ENCODE results near the gene ACAT1.
A peak's percentile ranks its signal among the peaks of the same experiment; 100 is the strongest.
"Not testable (repeated sequence)": the region's sequence is repeated elsewhere in the genome, so short reads cannot be mapped to it uniquely, and the experiment has no call there.

ACAT1 gene

GRCh38 chr11:108147150-108147549, 25.8 kb downstream of the ACAT1 start:
- FAIRE-seq = no peak

GRCh38 chr11:108148556-108148955, 27.2 kb downstream of the ACAT1 start:
- no peak for FAIRE-seq

GRCh38 chr11:108154591-108154990, 33.2 kb downstream of the ACAT1 start:
- no peak for FAIRE-seq

GRCh38 chr11:108160970-108161566, 39.7 kb downstream of the ACAT1 start:
- FAIRE-seq = no peak

GRCh38 chr11:108162878-108163277, 41.5 kb downstream of the ACAT1 start:
- not testable (repeated sequence) for FAIRE-seq

GRCh38 chr11:108167624-108168023, 46.3 kb downstream of the ACAT1 start:
- no peak for FAIRE-seq

- FAIRE-seq = peak; percentile 63
These were observed 48.8 kb downstream of the ACAT1 start for GRCh38 chr11:108170184-108170583.

- no peak for FAIRE-seq
These were observed 56.2 kb downstream of the ACAT1 start for GRCh38 chr11:108177570-108177969.

DNA sequence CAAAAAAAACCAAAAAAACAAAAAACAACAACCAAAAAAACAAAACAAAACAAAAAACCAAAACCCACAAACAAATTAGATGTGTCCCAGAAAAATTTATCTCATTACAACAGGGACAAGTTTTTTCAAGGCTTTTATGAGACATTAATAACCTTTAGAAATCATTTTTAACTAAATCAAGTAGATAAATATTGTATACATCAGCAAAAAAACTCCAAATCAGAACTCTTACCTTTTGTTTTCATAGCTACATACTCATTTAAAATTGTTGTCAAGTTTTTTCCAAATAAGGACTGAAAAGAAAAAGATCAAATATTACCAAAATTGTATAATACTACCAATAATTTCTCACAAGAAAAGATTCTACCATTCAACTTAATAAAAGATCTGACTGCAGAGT, 72.4 kb downstream of the ACAT1 start:
- no peak for FAIRE-seq

DNA sequence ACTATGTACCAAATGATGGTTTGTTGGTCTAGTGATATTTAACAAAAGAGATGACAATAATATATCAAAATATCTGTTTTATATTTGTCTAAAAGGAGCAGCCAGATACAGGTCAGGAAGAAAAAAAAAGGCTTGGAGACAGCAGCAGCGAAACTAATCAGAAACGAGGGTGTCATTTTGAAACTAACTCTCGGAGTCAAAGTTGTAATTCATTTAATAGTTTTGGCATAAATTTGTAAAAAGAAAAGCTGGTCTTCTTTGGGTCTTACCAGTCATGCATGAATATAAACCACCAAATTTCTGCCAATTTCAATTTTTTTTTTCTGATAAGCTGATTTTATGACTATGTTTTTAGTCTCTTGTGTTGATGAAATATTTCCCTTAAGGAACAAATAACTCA, 75.5 kb downstream of the ACAT1 start:
- FAIRE-seq = no peak

All from endometrium (tissue), 2 donors.